H1 (cell line): ENCODE data around the gene ATG7. TPM values are rescaled to one million over a fixed set of nuclear protein-coding genes. Genes with fewer than 3 reads are reported as not detected.

ENCODE experiments used
- CTCF ChIA-PET: fragments of 300-600 bp; sonication (Branson Sonifier 250); formaldehyde crosslinking; loops from one replicate; lab custom pipeline; 2021; ENCODE audit not compliant: partially characterized antibody; lab: Charles Lee
- POLR2A ChIA-PET: fragments of 300-600 bp; sonication (Branson Sonifier 250); formaldehyde crosslinking; loops from one replicate; lab custom pipeline; 2021; ENCODE audit warnings: inconsistent platforms; ENCODE audit not compliant: partially characterized antibody; lab: Charles Lee
- DNase-seq, 2 experiments: peaks; one replicate each; pipeline versions ENCODE4 v3.0.0 to v3.0.0-alpha.2; 2010 to 2022; ENCODE audit warnings: low spot score in 2 of 2, low read depth in 1 of 2, mixed read lengths in 1 of 2
- FAIRE-seq: peaks from 2 replicates; lab custom pipeline; 2011; peaks lifted over from hg19 to GRCh38; lab: Jason Lieb, UNC
- H2AFZ ChIP-seq: 2 replicates; pipeline ENCODE4 v1.8.1; 2012; ENCODE audit warnings: low read length, inconsistent platforms
- H2AK5ac ChIP-seq: 2 replicates; pipeline ENCODE4 v1.6.1; 2013; ENCODE audit warnings: low read depth, low read length
- H2BK120ac ChIP-seq: replicated peaks from 2 replicates; pipeline ENCODE3; 2013; ENCODE audit warnings: low read depth, low read length, inconsistent platforms
- H2BK12ac ChIP-seq: 2 replicates; pipeline ENCODE4 v1.6.1; 2013; ENCODE audit warnings: low read depth, low read length
- H2BK15ac ChIP-seq: 2 replicates; pipeline ENCODE4 v1.6.1; 2013; ENCODE audit warnings: low read length
- H2BK20ac ChIP-seq: 2 replicates; pipeline ENCODE4 v1.6.1; 2013; ENCODE audit warnings: low read length
- H2BK5ac ChIP-seq: 2 replicates; pipeline ENCODE4 v1.6.1; 2013; ENCODE audit warnings: low read depth, low read length
- H3K14ac ChIP-seq: 2 replicates; pipeline ENCODE4 v1.6.1; 2013; ENCODE audit warnings: inconsistent platforms; ENCODE audit not compliant: insufficient read length
- H3K18ac ChIP-seq: 2 replicates; pipeline ENCODE4 v1.6.1; 2013; ENCODE audit warnings: low read length; ENCODE audit errors: extremely low read depth
- H3K23ac ChIP-seq: 2 replicates; pipeline ENCODE4 v1.6.1; 2013; ENCODE audit warnings: inconsistent platforms; ENCODE audit not compliant: insufficient read length
- H3K23me2 ChIP-seq: 2 replicates; pipeline ENCODE4 v1.6.1; 2013; ENCODE audit warnings: low read depth, low read length
- H3K27ac ChIP-seq: 2 replicates; pipeline ENCODE4 v1.6.1; 2011; ENCODE audit warnings: low read depth, low read length, inconsistent platforms
- H3K27me3 ChIP-seq, 4 experiments: replicated peaks in 1 of 4; 1 replicate in 1 of 4; 2 replicates in 3 of 4; pipeline versions ENCODE4 v1.6.1 to v1.8.1; 2011 to 2013; ENCODE audit warnings: low read length in 3 of 4, mild to moderate bottlenecking in 3 of 4, inconsistent platforms in 2 of 4, mixed read lengths in 2 of 4, moderate library complexity in 1 of 4; ENCODE audit not compliant: control insufficient read depth in 3 of 4, insufficient read depth in 3 of 4; ENCODE audit errors: extremely low read depth in 1 of 4
- H3K36me3 ChIP-seq, 4 experiments: 2 replicates each; pipeline versions ENCODE4 v1.6.1 to v1.8.1; 2011 to 2013; ENCODE audit warnings: mild to moderate bottlenecking in 4 of 4, low read length in 3 of 4, moderate library complexity in 2 of 4, control low read depth in 1 of 4, inconsistent platforms in 1 of 4; ENCODE audit not compliant: insufficient read depth in 4 of 4, control insufficient read depth in 2 of 4
- H3K4ac ChIP-seq: replicated peaks from 2 replicates; pipeline ENCODE3; 2013; ENCODE audit warnings: low read length, low read depth, mixed read lengths, inconsistent platforms; ENCODE audit not compliant: insufficient read length
- H3K4me1 ChIP-seq, 4 experiments: replicated peaks in 1 of 4; 1 replicate in 1 of 4; 2 replicates in 3 of 4; pipeline versions ENCODE4 v1.6.1 to v1.8.1; 2011 to 2013; ENCODE audit warnings: low read length in 3 of 4, inconsistent platforms in 2 of 4, mixed read lengths in 1 of 4; ENCODE audit not compliant: insufficient read depth in 4 of 4, control insufficient read depth in 3 of 4
- H3K4me2 ChIP-seq, 2 experiments: 2 replicates each; pipeline versions ENCODE4 v1.6.1 to v1.8.1; 2011 to 2013; ENCODE audit warnings: low read depth in 2 of 2, low read length in 2 of 2, control low read depth in 1 of 2, inconsistent platforms in 1 of 2, mild to moderate bottlenecking in 1 of 2; ENCODE audit not compliant: insufficient read depth in 1 of 2
- H3K4me3 ChIP-seq, 4 experiments: fragments of 200-600, 300-600 bp in 1 of 4; sonication (generic), shearing (Covaris generic), sonication (Bioruptor Twin) in 1 of 4; 2 replicates each; pipeline versions ENCODE4 v1.5.1 to v1.8.1; 2011 to 2016; ENCODE audit warnings: low read length in 4 of 4, low read depth in 3 of 4, control low read depth in 2 of 4, inconsistent platforms in 2 of 4, mild to moderate bottlenecking in 2 of 4, mixed read lengths in 1 of 4, moderate library complexity in 1 of 4; ENCODE audit not compliant: insufficient read depth in 2 of 4; ENCODE audit errors: extremely low read depth in 1 of 4
- H3K56ac ChIP-seq: replicated peaks from 2 replicates; pipeline ENCODE3; 2013; ENCODE audit warnings: low read depth, mild to moderate bottlenecking, mixed read lengths, low read length, inconsistent platforms; ENCODE audit not compliant: insufficient read length
- H3K79me1 ChIP-seq: 2 replicates; pipeline ENCODE4 v1.6.1; 2013; ENCODE audit warnings: low read depth, low read length, control low read depth
- H3K79me2 ChIP-seq, 2 experiments: 2 replicates each; pipeline versions ENCODE4 v1.6.1 to v1.8.1; 2012 to 2013; ENCODE audit warnings: low read length in 2 of 2, mild to moderate bottlenecking in 2 of 2, inconsistent platforms in 1 of 2; ENCODE audit not compliant: insufficient read depth in 2 of 2, control insufficient read depth in 1 of 2
- H3K9ac ChIP-seq, 4 experiments: replicated peaks in 1 of 4; 1 replicate in 1 of 4; 2 replicates in 3 of 4; pipeline versions ENCODE4 v1.6.1 to v1.8.1; 2011 to 2013; ENCODE audit warnings: low read depth in 3 of 4, low read length in 3 of 4, control low read depth in 2 of 4, mild to moderate bottlenecking in 2 of 4, moderate library complexity in 2 of 4, inconsistent platforms in 1 of 4; ENCODE audit errors: extremely low read depth in 1 of 4
- H3K9me3 ChIP-seq, 2 experiments: 2 replicates each; pipeline versions ENCODE4 v1.6.1 to v1.8.1; 2012 to 2013; ENCODE audit warnings: mild to moderate bottlenecking in 2 of 2, moderate library complexity in 2 of 2, control low read depth in 1 of 2, inconsistent platforms in 1 of 2, low read depth in 1 of 2, low read length in 1 of 2, mixed read lengths in 1 of 2; ENCODE audit not compliant: insufficient read depth in 2 of 2
- H4K20me1 ChIP-seq, 2 experiments: replicated peaks in 1 of 2; 2 replicates each; pipeline versions ENCODE3 to v1.8.1; 2011 to 2013; ENCODE audit warnings: inconsistent platforms in 2 of 2, low read length in 2 of 2, mild to moderate bottlenecking in 1 of 2; ENCODE audit not compliant: insufficient read depth in 2 of 2, control insufficient read depth in 1 of 2
- H4K5ac ChIP-seq: 2 replicates; pipeline ENCODE4 v1.6.1; 2013; ENCODE audit warnings: low read length, low read depth, mixed read lengths, inconsistent platforms; ENCODE audit not compliant: insufficient read length
- H4K8ac ChIP-seq: 2 replicates; pipeline ENCODE4 v1.8.0; 2013; ENCODE audit warnings: mild to moderate bottlenecking, moderate library complexity, low read length, inconsistent platforms; ENCODE audit not compliant: insufficient read depth; ENCODE audit errors: extremely low read depth
- H4K91ac ChIP-seq: replicated peaks from 2 replicates; pipeline ENCODE3; 2013; ENCODE audit warnings: low read length, mixed read lengths, inconsistent platforms; ENCODE audit not compliant: insufficient read length
- CBX5 ChIP-seq: fragments of 300-800, 300-1000 bp; sonication (generic); IDR thresholded peaks from 2 replicates; pipeline ENCODE4 v1.7.1; 2016; ENCODE audit warnings: antibody characterized with exemption, low read length, low read depth
- CBX8 ChIP-seq: fragments of 300-800, 300-1000 bp; sonication (generic); IDR thresholded peaks from 2 replicates; pipeline ENCODE4 v1.7.1; 2016; ENCODE audit warnings: low read depth, low read length, borderline replicate concordance
- JUND ChIP-seq: IDR thresholded peaks from 2 replicates; pipeline ENCODE4 v1.6.1; 2011; ENCODE audit warnings: mild to moderate bottlenecking, improper control_type of control experiment, low read length
- KDM5A ChIP-seq: fragments of 200-600 bp; IDR thresholded peaks from 2 replicates; pipeline ENCODE4 v1.7.1; 2012; ENCODE audit warnings: mild to moderate bottlenecking, low read length, inconsistent platforms, mixed read lengths
- SUZ12 ChIP-seq: fragments of 200-600 bp; sonication (generic); IDR thresholded peaks from 2 replicates; pipeline ENCODE4 v1.6.1; 2012; ENCODE audit warnings: mild to moderate bottlenecking, inconsistent platforms, low read length, moderate library complexity, mixed read lengths
- WGBS, 2 experiments: shearing (Covaris generic) in 1 of 2; methylation state at CpG; one replicate each; pipeline versions ENCODE4 v1.1.6 to v1.1.7; 2013 to 2015; ENCODE audit warnings: low lambda C conversion rate in 2 of 2, mixed read lengths in 2 of 2, inconsistent platforms in 1 of 2, low coverage in 1 of 2, missing lambda C conversion rate in 1 of 2; ENCODE audit not compliant: insufficient replicate concordance in 2 of 2, insufficient coverage in 1 of 2, insufficient read length in 1 of 2; ENCODE audit errors: extremely low coverage in 1 of 2, missing lambda C conversion rate in 1 of 2; 5-methylcytosine and 5-hydroxymethylcytosine counted together
- polyA plus RNA-seq, 7 experiments: library from polyadenylated mRNA; depleted of rRNA in 3 of 7; stranded (reverse) in 5 of 7; unstranded in 2 of 7; fragments of >200 nt in 5 of 7; fragments of 200-250 nt in 2 of 7; gene quantifications; 1 replicate in 5 of 7; 2 replicates in 1 of 7; 4 replicates in 1 of 7; pipeline versions ENCODE4 v1.2.1 to v1.2.3, GENCODE V29; 2011 to 2013; ENCODE audit warnings: missing spikeins in 2 of 7, mixed read lengths in 2 of 7
- total RNA-seq: library from RNA; stranded (reverse); fragmentation: NEBNext Ultra II Directional; extraction: Animal tissue kit (Norgen Biotek cat#: 25700); gene quantifications from 2 replicates; pipeline ENCODE4 v1.2.1, GENCODE V29; 2021
- TF ChIP-seq, protein P1 (sequence below): IDR thresholded peaks from 2 replicates; pipeline ENCODE4 v1.6.1; 2011; ENCODE audit warnings: low read length, improper control_type of control experiment
- TF ChIP-seq, protein P2 (sequence below): IDR thresholded peaks from 2 replicates; pipeline ENCODE4 v1.6.1; 2012; ENCODE audit warnings: inconsistent platforms

Gene ATG7
- total and polyA plus RNA-seq, 2 of the 8 experiments (the other 6 are each of a cell fraction or from before 2014, with no cell fraction given) = 15.0 to 19.1 TPM

DNA sequence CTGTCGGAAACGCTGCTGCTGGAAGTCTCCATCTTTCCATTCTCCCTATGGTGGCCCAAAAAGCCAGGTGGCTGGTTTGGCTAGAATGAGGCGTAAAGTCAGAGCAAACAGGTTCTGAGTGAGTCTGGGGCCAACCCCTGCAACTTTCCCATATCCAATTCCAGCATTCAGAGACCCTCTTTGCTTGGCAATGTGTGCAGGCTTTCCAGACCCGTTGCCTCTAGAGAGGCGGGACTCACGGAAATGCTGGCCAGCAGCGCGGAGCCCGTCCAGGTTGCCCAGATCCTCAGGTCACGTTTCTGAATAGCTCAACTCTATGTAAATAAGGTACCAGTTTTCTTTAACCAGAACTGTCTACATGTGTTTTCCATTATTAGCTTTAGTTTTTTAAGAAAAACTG, 303.5 kb downstream of the ATG7 start:
- no peak overlapping the region for H4K91ac ChIP-seq
- no peaks in the 10 kb centered on the region for H3K27me3 ChIP-seq
- DNase-seq = no peak
- TF ChIP-seq KDM5A (no peak), SUZ12 (no peak), JUND (no peak), CBX5 (no peak), CBX8 (no peak)
- TF ChIP-seq, protein P1, sequence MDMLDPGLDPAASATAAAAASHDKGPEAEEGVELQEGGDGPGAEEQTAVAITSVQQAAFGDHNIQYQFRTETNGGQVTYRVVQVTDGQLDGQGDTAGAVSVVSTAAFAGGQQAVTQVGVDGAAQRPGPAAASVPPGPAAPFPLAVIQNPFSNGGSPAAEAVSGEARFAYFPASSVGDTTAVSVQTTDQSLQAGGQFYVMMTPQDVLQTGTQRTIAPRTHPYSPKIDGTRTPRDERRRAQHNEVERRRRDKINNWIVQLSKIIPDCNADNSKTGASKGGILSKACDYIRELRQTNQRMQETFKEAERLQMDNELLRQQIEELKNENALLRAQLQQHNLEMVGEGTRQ = no peak
- TF ChIP-seq, protein P2, sequence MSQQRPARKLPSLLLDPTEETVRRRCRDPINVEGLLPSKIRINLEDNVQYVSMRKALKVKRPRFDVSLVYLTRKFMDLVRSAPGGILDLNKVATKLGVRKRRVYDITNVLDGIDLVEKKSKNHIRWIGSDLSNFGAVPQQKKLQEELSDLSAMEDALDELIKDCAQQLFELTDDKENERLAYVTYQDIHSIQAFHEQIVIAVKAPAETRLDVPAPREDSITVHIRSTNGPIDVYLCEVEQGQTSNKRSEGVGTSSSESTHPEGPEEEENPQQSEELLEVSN = no peak
- no peak overlapping the region for H2AFZ ChIP-seq
- H3K4me1 ChIP-seq = peaks cover 0 to 3% (median 0%) of the 10 kb centered on the region in 4 experiments; a peak in 1 of 7 replicates
- no peak overlapping the region for H2BK20ac ChIP-seq
- no peak overlapping the region for H3K9ac ChIP-seq
- H4K20me1 ChIP-seq = peaks cover 3 to 20% of the 10 kb centered on the region in 2 experiments
- H2BK120ac ChIP-seq = no peak overlapping the region
- no peak overlapping the region for H2BK12ac ChIP-seq
- H3K56ac ChIP-seq = no peak overlapping the region
- no peaks in the 10 kb centered on the region; the same call in 1 of the 2 replicates for H3K23me2 ChIP-seq
- no peak overlapping the region for H4K5ac ChIP-seq
- H3K79me1 ChIP-seq = peaks cover 11% of the 10 kb centered on the region
- H3K23ac ChIP-seq = no peak overlapping the region
- no peaks in the 10 kb centered on the region for H3K9me3 ChIP-seq
- H3K79me2 ChIP-seq = peaks cover 0 to 68% of the 10 kb centered on the region in 2 experiments; a peak in 3 of 4 replicates
- H2BK15ac ChIP-seq = no peak overlapping the region
- no peak overlapping the region for H3K14ac ChIP-seq
- ChIA-PET CTCF (interaction anchor here (0.6 to 1.1 kb wide), 2 partner anchors 43 to 75 kb away, joined by 3 read pairs; no protein-coding TSS in a partner anchor), POLR2A (interaction anchor here (1.1 kb wide), 1 partner anchor 11 kb away, joined by 4 read pairs; no protein-coding TSS in a partner anchor)
- no peak overlapping the region for H3K4me2 ChIP-seq
- no peak overlapping the region for H2AK5ac ChIP-seq
- no peak overlapping the region for H3K27ac ChIP-seq
- H3K4me3 ChIP-seq = no peak overlapping the region
- 92% methylated on average over 10 of the region's 10 CpGs; no CpG with 5 or more reads in 1 of the 2 experiments for WGBS, 2 experiments
- no peak overlapping the region for H2BK5ac ChIP-seq
- no peak overlapping the region for H3K18ac ChIP-seq
- no peak overlapping the region for H4K8ac ChIP-seq
- FAIRE-seq = no peak
- no peaks in the 10 kb centered on the region; a peak in 3 of 8 replicates for H3K36me3 ChIP-seq
- no peak overlapping the region for H3K4ac ChIP-seq
